ES-I3 (cell line): ENCODE measurements around the gene C1orf21.

ENCODE experiments used
- H3K36me3 ChIP-seq: 2 replicates; pipeline ENCODE4 v1.6.1; 2013; ENCODE audit warnings: mild to moderate bottlenecking, low read length, control low read depth, moderate library complexity; ENCODE audit not compliant: insufficient read depth
- H3K4me1 ChIP-seq: 2 replicates; pipeline ENCODE4 v1.6.1; 2013; ENCODE audit warnings: mild to moderate bottlenecking, control low read depth, low read length; ENCODE audit not compliant: insufficient read depth
- H3K9ac ChIP-seq: 2 replicates; pipeline ENCODE4 v1.6.1; 2013; ENCODE audit warnings: low read depth, mild to moderate bottlenecking, low read length, moderate library complexity
- H3K9me3 ChIP-seq: 2 replicates; pipeline ENCODE4 v1.6.1; 2013; ENCODE audit warnings: mild to moderate bottlenecking, low read length, moderate library complexity; ENCODE audit not compliant: control insufficient read depth, insufficient read depth

C1orf21 gene

DNA sequence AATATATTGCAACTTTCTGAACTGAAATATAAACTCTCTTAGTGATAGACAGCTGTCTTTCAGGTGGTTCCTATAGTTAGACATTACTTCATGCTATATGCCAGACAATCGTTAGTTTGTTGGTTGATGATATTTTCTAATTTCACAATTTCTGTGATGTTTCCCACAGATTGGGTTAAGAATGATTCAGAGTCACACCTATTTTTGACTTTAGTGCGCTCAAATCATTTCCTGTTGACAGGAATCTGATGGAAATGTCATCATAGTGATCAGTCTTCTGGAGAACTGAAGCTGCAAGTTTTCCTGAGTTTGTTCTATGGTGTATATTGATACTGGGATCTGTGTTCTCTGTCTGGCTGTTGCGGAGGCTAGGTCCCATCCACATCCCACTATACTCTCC lies 119.7 kb downstream of the C1orf21 start:
- no peaks in the 10 kb centered on the region for H3K4me1 ChIP-seq

DNA sequence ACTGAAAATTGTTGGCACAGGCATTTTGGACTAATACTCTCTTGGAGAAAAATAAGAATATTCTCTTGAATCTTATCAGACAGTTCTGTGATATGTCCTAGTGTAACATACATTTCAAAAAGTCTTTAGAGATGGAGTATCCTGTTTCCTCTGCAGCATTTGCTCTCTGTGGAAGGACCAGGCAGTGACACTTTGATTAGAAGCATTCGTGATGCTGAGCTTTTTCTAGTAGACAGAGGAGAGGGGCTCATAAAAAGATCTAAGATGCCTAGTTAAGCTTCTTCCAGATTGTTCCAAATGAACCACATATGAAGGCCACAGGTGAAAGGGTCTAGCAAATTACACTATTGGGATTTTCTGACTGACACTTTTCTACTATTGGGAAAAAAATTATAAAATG lies 120.3 kb downstream of the C1orf21 start:
- no peaks in the 10 kb centered on the region for H3K36me3 ChIP-seq
- no peak overlapping the region for H3K9ac ChIP-seq
- H3K9me3 ChIP-seq, result no peaks in the 10 kb centered on the region
- no peaks in the 10 kb centered on the region for H3K4me1 ChIP-seq

More for the DNA sequence above, 119.7 kb downstream of the C1orf21 start:
- Histone ChIP-seq H3K9me3 (no peaks in the 10 kb centered on the region), H3K9ac (no peak overlapping the region), H3K36me3 (no peaks in the 10 kb centered on the region)

DNA sequence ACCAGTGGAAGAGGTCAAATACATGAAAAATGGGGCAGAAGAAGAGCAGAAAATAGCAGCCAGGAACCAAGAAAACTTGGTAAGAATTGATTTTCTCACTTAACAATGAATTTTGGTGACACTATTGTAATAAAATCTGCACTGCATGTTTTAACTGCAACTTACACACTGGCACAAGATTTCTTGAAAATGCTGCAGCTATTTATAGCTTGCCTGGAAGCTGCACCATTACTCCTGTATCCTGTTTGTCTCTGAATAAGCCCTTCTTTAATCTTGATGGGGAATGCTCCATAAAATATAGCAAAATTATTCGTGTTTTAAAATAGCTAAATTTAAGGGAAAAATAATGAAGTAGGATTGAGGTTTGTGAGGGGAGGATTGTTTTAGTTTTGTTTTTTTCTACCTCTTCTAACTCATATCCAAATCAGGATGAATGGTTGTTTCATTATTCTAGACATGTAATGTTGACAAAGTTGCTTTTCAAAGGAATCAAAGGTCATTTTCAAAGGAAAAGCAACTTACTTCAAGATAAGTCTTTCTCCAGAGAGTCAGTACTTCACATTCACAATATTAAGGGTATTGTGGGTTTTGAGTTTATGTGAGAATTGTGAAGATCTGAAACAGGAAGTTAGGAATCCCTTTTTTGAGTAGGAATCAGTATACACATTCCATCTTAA lies 120.9 kb downstream of the C1orf21 start:
- Histone ChIP-seq H3K9me3 (no peaks in the 10 kb centered on the region), H3K4me1 (no peaks in the 10 kb centered on the region), H3K36me3 (no peaks in the 10 kb centered on the region), H3K9ac (no peak overlapping the region)

DNA sequence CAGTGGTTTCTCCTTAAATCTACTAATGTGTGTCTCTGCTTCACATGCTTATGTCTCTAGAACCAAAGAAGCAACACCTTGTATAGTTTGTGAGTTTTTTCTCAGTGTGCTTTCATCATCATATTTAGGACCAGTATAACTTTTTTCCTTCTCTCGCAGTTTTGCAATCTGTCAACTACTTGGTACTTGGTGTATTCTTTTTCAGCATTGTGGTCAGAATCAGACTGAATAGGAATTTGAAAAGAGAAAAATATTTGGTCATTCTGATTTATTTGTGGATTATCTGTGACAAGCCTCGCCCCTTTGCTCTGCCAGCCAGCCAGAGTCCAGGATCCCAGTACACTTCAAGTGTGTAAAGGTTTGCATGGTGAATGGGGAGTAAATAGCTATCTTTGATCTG lies 122.3 kb downstream of the C1orf21 start:
- Histone ChIP-seq H3K9ac (no peak overlapping the region), H3K9me3 (no peaks in the 10 kb centered on the region), H3K36me3 (no peaks in the 10 kb centered on the region), H3K4me1 (no peaks in the 10 kb centered on the region; the same call in 1 of the 2 replicates)

DNA sequence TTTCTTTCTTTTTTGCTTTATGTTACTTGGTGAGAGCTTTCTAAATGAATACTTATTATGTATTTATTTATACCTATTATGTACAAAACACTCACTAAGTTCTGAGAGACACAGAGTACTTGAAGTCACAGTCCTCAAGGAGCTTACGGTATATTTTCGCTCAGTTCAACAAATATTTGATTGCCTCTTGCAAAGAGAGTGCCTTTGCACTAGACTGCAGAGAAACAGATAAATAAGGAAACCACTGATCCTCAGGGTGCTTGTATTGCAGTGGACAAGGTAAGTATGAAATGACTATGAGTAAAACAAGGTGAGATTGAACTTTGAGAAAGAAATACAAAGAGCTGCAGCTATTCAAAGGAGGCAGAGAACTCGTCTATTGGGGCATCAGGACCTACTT lies 123.3 kb downstream of the C1orf21 start:
- no peak overlapping the region for H3K9ac ChIP-seq
- no peaks in the 10 kb centered on the region for H3K9me3 ChIP-seq
- H3K36me3 ChIP-seq, result no peaks in the 10 kb centered on the region
- H3K4me1 ChIP-seq, result no peaks in the 10 kb centered on the region; the same call in 1 of the 2 replicates

DNA sequence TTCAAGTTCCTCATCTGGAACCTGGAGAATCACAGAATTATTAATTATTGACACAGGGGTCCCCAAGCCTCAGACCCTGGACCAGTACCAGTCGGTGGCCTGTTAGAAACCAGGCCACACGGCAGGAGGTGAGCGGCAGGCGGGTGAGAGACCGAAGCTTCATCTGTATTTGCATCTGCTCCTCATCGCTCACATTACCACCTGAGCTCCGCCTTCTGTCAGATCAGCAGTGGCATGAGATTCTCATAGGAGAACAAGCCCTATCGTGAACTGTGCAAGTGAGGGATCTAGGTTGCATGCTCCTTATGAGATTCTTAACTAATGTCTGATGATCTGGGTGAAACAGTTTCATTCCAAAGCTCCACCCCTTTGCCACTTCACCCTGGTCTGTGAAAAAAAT lies 125.9 kb downstream of the C1orf21 start:
- Histone ChIP-seq H3K36me3 (no peaks in the 10 kb centered on the region), H3K9ac (no peak overlapping the region), H3K4me1 (no peaks in the 10 kb centered on the region; the same call in 1 of the 2 replicates), H3K9me3 (no peaks in the 10 kb centered on the region)

DNA sequence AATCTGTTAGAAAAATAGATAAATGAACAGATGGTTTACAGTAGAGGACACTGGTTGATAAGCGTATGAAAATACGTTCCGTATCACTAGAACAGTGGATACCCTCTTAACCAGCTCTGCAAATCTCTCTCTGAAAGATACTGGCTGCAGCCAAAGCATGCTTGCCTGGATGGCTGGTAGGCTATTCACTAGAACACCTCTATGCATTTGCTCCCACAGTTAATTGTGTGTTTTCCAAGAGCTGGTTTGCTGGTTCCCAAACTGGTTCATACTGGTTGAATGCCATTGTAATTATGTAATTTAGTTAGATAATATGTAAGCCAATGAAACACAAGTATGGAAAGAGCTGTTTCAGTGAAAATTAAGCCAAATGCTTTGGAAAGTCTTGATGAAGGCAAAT lies 126.6 kb downstream of the C1orf21 start:
- no peaks in the 10 kb centered on the region for H3K9me3 ChIP-seq
- H3K9ac ChIP-seq, result no peak overlapping the region
- no peaks in the 10 kb centered on the region; the same call in 1 of the 2 replicates for H3K4me1 ChIP-seq
- H3K36me3 ChIP-seq, result no peaks in the 10 kb centered on the region

- H3K9ac ChIP-seq, result no peak overlapping the region
- no peaks in the 10 kb centered on the region for H3K9me3 ChIP-seq
- no peaks in the 10 kb centered on the region for H3K36me3 ChIP-seq
- no peaks in the 10 kb centered on the region; the same call in 1 of the 2 replicates for H3K4me1 ChIP-seq
Observed at GRCh38 chr1:184513966-184514365, 127.1 kb downstream of the C1orf21 start.

- Histone ChIP-seq H3K9me3 (no peaks in the 10 kb centered on the region), H3K36me3 (no peaks in the 10 kb centered on the region), H3K4me1 (no peaks in the 10 kb centered on the region; the same call in 1 of the 2 replicates), H3K9ac (no peak overlapping the region)
Observed at GRCh38 chr1:184514447-184514846, 127.6 kb downstream of the C1orf21 start.

DNA sequence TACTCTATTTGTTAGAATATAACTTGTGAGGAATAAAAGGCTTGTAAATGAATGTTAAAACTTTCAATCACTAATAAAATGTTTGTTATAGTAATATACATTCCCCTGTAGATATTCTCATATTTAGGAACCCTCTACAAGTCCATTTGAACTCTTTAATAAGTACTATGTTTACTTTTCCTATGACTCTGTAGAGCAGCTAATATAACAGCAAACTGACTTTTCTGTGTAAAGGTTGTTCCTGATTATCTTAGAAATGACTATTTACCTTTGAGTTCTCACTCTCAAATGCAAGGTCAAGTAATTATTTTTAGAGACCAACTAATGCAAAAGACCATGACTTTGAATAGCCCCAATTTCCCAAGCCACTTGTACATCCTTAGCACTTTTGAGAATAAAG lies 130.3 kb downstream of the C1orf21 start:
- H3K9ac ChIP-seq, result no peak overlapping the region
- no peaks in the 10 kb centered on the region; the same call in 1 of the 2 replicates for H3K4me1 ChIP-seq
- no peaks in the 10 kb centered on the region for H3K36me3 ChIP-seq
- no peaks in the 10 kb centered on the region for H3K9me3 ChIP-seq

DNA sequence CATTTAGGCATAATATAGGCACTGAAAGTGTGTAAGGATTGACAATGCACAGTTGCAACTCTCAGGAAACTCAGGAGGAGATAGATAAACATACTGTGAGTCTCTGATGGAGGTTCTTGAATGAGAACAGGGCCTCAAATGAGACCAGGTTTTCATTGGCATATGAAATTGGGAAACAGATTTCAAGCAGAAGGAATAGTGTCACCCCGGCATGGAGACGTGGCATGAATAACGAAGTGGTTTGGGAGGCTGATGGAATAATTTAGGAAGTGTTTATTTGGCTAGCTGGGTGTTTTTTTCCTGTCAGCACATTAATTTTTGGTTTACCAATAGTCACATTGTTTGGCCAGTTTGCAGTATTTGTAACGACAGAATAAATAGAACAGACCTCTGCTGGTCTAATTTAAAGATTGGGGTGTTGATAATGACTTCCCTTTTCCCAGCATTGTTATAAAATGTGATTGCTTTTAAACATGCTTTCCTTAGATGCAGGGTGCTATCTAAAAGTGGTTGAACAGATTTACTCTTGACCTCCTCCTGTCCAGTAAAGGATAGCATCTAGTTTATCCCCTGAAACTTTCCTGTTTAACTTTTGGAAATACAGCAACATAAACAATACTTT lies 132.0 kb downstream of the C1orf21 start:
- H3K9me3 ChIP-seq, result no peaks in the 10 kb centered on the region
- H3K4me1 ChIP-seq, result no peaks in the 10 kb centered on the region; the same call in 1 of the 2 replicates
- H3K36me3 ChIP-seq, result no peaks in the 10 kb centered on the region
- no peak overlapping the region for H3K9ac ChIP-seq

DNA sequence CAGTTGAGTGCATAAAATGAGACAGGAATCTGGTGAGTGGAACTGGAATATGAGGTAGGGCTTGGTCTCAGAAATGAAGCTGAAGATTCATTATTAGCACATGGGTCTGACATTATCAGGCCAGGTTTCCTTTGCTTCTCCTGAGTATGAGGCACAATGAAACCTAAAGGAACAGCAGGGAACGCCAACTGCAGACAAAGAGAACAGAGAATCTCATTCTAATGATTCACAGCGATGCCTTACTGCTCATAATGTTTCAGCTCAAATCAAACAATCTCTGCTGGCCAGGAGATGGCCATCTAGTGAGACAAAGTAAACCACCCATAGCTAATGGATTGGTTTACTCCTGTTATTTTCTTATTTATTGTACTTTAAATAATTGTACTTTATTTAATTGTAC lies 133.5 kb downstream of the C1orf21 start:
- Histone ChIP-seq H3K9ac (no peak overlapping the region), H3K4me1 (no peaks in the 10 kb centered on the region), H3K9me3 (no peaks in the 10 kb centered on the region), H3K36me3 (no peaks in the 10 kb centered on the region)

DNA sequence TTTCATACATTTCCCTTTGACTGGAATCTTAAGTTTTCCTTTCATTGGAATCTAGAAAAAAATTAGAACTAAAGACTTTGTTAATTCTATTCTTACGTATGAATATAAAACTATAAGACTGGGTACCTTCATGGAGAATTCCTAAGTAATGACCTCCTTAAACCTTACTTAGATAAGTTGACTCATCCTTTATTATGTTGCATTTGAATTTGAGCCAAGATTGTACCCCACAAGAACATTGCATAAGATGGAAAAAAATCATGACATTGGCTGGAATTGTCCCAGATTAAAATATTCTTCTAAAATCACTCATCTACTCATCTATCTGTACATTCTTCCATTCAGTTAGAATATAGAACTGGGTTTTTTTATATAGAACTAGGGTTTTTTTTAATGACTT lies 137.4 kb downstream of the C1orf21 start:
- H3K9me3 ChIP-seq, result no peaks in the 10 kb centered on the region
- H3K36me3 ChIP-seq, result no peaks in the 10 kb centered on the region
- H3K4me1 ChIP-seq, result no peaks in the 10 kb centered on the region
- H3K9ac ChIP-seq, result no peak overlapping the region

- Histone ChIP-seq H3K4me1 (no peaks in the 10 kb centered on the region), H3K9ac (no peak overlapping the region), H3K36me3 (no peaks in the 10 kb centered on the region), H3K9me3 (no peaks in the 10 kb centered on the region)
Observed at GRCh38 chr1:184527402-184527801, 140.6 kb downstream of the C1orf21 start.

- Histone ChIP-seq H3K9ac (no peak overlapping the region), H3K36me3 (no peaks in the 10 kb centered on the region), H3K9me3 (no peaks in the 10 kb centered on the region), H3K4me1 (no peaks in the 10 kb centered on the region)
Observed at GRCh38 chr1:184530226-184530625, 143.4 kb downstream of the C1orf21 start.
